Activated CD8-positive, alpha-beta T cell treated with anti-CD3 and anti-CD28 coated beads for 36 hours (primary cell): Measurements from ENCODE around the gene USP34. TPM values are rescaled to one million over a fixed set of nuclear protein-coding genes. Genes with fewer than 3 reads are reported as not detected.
"Not testable (repeated sequence)": the region's sequence is repeated elsewhere in the genome, so short reads cannot be mapped to it uniquely, and the experiment has no call there.

Experiments
- ATAC-seq: fragments of 200-7000 bp; cut with Tn5 transposase; one replicate; pipeline ENCODE4 v1.10.0; 2021; ENCODE audit warnings: mild to moderate bottlenecking, moderate library complexity
- CTCF ChIA-PET: fragments of 350-600 bp; sonication (Branson Sonifier 250); formaldehyde crosslinking; loops from one replicate; lab custom pipeline; 2021; ENCODE audit warnings: antibody characterized with exemption; lab: Charles Lee
- POLR2A ChIA-PET: fragments of 350-600 bp; sonication (Branson Sonifier 250); formaldehyde crosslinking; loops from one replicate; lab custom pipeline; 2021; ENCODE audit warnings: antibody characterized with exemption; lab: Charles Lee
- DNase-seq: peaks from one replicate; pipeline ENCODE4 v3.0.0-alpha.2; 2020
- H3K27ac Mint-ChIP-seq: one replicate; pipeline ENCODE4 v1.8.0; 2021; ENCODE audit warnings: mild to moderate bottlenecking, mixed read lengths
- H3K27me3 Mint-ChIP-seq: one replicate; pipeline ENCODE4 v1.8.0; 2021; ENCODE audit warnings: mixed read lengths
- H3K36me3 Mint-ChIP-seq: one replicate; pipeline ENCODE4 v1.8.0; 2021; ENCODE audit warnings: low read depth, mixed read lengths
- H3K4me1 Mint-ChIP-seq: one replicate; pipeline ENCODE4 v1.8.0; 2021; ENCODE audit warnings: low read depth, mixed read lengths
- H3K4me3 Mint-ChIP-seq: one replicate; pipeline ENCODE4 v1.8.0; 2021; ENCODE audit warnings: mild to moderate bottlenecking, moderate library complexity, mixed read lengths
- H3K9me3 Mint-ChIP-seq: one replicate; pipeline ENCODE4 v1.8.0; 2021; ENCODE audit warnings: mixed read lengths
- CTCF ChIP-seq: fragments of 200-600 bp; IDR thresholded peaks from one replicate; pipeline ENCODE4 v1.8.0; 2022; ENCODE audit warnings: antibody characterized with exemption, mild to moderate bottlenecking
- intact Hi-C: fragments of 100-400 bp; cut with micrococcal nuclease; formaldehyde crosslinking; loops from one replicate; pipeline ENCODE4 v1.10.0; 2022
- total RNA-seq, 2 experiments: library from RNA; stranded (reverse); gene quantifications; one replicate each; pipeline ENCODE4 v1.2.3, GENCODE V29; 2021

Gene USP34
- total RNA-seq, 2 experiments from 2014 or later, result 69.0 to 71.3 TPM

- ATAC-seq (no peak), DNase-seq (no peak)
- intact Hi-C loops, result no loop called here
- no peak for TF ChIP-seq CTCF
- CTCF ChIA-PET, result no interaction called here
- Mint-ChIP-seq H3K36me3 (peaks cover 12% of the 10 kb centered on the region), H3K27me3 (no peaks in the 10 kb centered on the region), H3K9me3 (no peaks in the 10 kb centered on the region), H3K4me1 (peaks cover 7% of the 10 kb centered on the region), H3K27ac (no peak overlapping the region), H3K4me3 (no peak overlapping the region)
- POLR2A ChIA-PET, result no interaction called here
These were observed 313.4 kb downstream of the USP34 start for GRCh38 chr2:61157371-61158003.

GRCh38 chr2:61151436-61151835, 319.5 kb downstream of the USP34 start:
- Mint-ChIP-seq H3K9me3 (no peaks in the 10 kb centered on the region), H3K36me3 (peaks cover 21% of the 10 kb centered on the region), H3K4me3 (no peak overlapping the region), H3K27me3 (no peaks in the 10 kb centered on the region), H3K27ac (no peak overlapping the region), H3K4me1 (peaks cover 4% of the 10 kb centered on the region)
- CTCF ChIA-PET, result no interaction called here
- POLR2A ChIA-PET, result no interaction called here
- intact Hi-C loops, result no loop called here
- TF ChIP-seq CTCF, result no peak
- DNase-seq, result no peak
- no peak for ATAC-seq

GRCh38 chr2:61149074-61149473, 321.8 kb downstream of the USP34 start:
- Mint-ChIP-seq H3K27ac (no peak overlapping the region), H3K36me3 (peaks cover 28% of the 10 kb centered on the region), H3K4me1 (peaks cover 11% of the 10 kb centered on the region), H3K4me3 (no peak overlapping the region), H3K9me3 (no peaks in the 10 kb centered on the region), H3K27me3 (no peaks in the 10 kb centered on the region)
- CTCF ChIA-PET, result no interaction called here
- ATAC-seq (no peak), DNase-seq (no peak)
- no peak for TF ChIP-seq CTCF
- POLR2A ChIA-PET, result no interaction called here
- intact Hi-C loops, result no loop called here

- intact Hi-C loops, H3K4me3 Mint-ChIP-seq, H3K27me3 Mint-ChIP-seq, CTCF ChIA-PET, H3K27ac Mint-ChIP-seq, H3K9me3 Mint-ChIP-seq, ATAC-seq, DNase-seq: not testable (repeated sequence)
- H3K36me3 Mint-ChIP-seq, result peaks cover 30% of the 10 kb centered on the region
- POLR2A ChIA-PET, result interaction anchor here (1.2 kb wide), 1 partner anchor 101 kb away, joined by 3 read pairs; no protein-coding TSS in a partner anchor
- peaks cover 11% of the 10 kb centered on the region for H3K4me1 Mint-ChIP-seq
These were observed 322.8 kb downstream of the USP34 start for GRCh38 chr2:61148091-61148490.

GRCh38 chr2:61145990-61146389, 324.9 kb downstream of the USP34 start:
- no peaks in the 10 kb centered on the region for H3K27me3 Mint-ChIP-seq
- no peak for DNase-seq
- POLR2A ChIA-PET, result interaction anchor here (0.6 to 1.9 kb wide), 3 partner anchors 12 to 31 kb away, joined by 3 to 8 read pairs (median 3); partner anchors contain the start of gene C2orf74
- intact Hi-C loops, result no loop called here
- no peak for TF ChIP-seq CTCF
- CTCF ChIA-PET, result interaction anchor here (1.5 kb wide), 1 partner anchor 11 kb away, joined by 3 read pairs; no protein-coding TSS in a partner anchor
- peaks cover 11% of the 10 kb centered on the region for H3K4me1 Mint-ChIP-seq
- no peaks in the 10 kb centered on the region for H3K9me3 Mint-ChIP-seq
- no peak overlapping the region for H3K27ac Mint-ChIP-seq
- H3K4me3 Mint-ChIP-seq, result peak overlapping the region; percentile 92
- ATAC-seq, result no peak
- peaks cover 27% of the 10 kb centered on the region for H3K36me3 Mint-ChIP-seq
